Measurements from ENCODE around the gene MYH8.

DNA sequence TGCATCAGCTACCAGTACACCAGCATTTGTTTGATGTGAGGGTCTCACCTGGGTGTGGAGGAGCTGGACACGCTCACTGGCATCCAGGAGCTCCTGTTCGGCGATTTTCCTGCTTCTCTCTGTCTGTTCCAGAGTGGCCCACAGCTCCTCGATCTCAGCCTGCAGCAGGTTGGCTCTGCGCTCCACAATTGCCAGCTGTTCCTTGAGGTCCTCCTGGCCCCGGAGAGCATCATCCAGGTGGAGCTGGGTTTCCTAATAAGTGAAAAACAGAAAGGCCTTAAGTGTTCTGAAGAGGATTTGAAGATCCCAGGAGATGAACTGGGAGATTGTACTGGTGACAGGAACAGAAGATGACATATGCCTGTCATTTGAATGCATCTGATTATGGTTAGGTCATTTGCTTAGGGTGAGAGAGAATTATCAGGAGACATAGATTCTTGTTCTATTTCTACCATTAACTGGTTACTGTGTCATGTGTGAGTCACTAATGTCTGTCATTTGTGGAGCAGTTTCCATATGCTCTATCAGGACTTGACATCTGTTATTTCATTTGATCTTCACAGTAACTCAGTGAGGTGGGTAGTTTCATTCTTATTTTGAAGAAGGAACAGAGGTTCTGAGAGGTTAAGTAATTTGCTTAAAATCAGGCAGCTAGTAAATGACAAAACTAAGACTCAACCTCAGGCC, 27.4 kb downstream of the MYH8 start:
- TF ChIP-seq, protein P1, sequence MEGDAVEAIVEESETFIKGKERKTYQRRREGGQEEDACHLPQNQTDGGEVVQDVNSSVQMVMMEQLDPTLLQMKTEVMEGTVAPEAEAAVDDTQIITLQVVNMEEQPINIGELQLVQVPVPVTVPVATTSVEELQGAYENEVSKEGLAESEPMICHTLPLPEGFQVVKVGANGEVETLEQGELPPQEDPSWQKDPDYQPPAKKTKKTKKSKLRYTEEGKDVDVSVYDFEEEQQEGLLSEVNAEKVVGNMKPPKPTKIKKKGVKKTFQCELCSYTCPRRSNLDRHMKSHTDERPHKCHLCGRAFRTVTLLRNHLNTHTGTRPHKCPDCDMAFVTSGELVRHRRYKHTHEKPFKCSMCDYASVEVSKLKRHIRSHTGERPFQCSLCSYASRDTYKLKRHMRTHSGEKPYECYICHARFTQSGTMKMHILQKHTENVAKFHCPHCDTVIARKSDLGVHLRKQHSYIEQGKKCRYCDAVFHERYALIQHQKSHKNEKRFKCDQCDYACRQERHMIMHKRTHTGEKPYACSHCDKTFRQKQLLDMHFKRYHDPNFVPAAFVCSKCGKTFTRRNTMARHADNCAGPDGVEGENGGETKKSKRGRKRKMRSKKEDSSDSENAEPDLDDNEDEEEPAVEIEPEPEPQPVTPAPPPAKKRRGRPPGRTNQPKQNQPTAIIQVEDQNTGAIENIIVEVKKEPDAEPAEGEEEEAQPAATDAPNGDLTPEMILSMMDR (conservative IDR thresholded peaks at IDR 0.05 in 1 of 2, IDR thresholded peaks at IDR 0.05 in 1 of 2; ENCODE audit: low read depth in 1 of 2, low read length in 2 of 2): no peak
- no peak for TF ChIP-seq EZH2 (IDR thresholded peaks at IDR 0.05; ENCODE audit: low read length, missing control alignments)

All from fibroblast of lung (primary cell).